Brain microvascular endothelial cell (primary cell): ENCODE data around the gene PAMR1.

Experiments
- DNase-seq: peaks from one replicate; pipeline ENCODE4 v3.0.0-alpha.2; 2020
- H3K27ac ChIP-seq: fragments of 250-450 bp; sonication (Bioruptor Pico); 2 replicates; pipeline ENCODE4 v1.5.1; 2020; ENCODE audit warnings: mild to moderate bottlenecking, moderate library complexity
- H3K27me3 ChIP-seq: fragments of 250-450 bp; sonication (Bioruptor Pico); replicated peaks from 2 replicates; pipeline ENCODE4 v1.5.1; 2020; ENCODE audit warnings: mild to moderate bottlenecking
- H3K36me3 ChIP-seq: fragments of 250-450 bp; sonication (Bioruptor Pico); replicated peaks from 2 replicates; pipeline ENCODE4 v1.5.1; 2020; ENCODE audit warnings: mild to moderate bottlenecking
- H3K4me3 ChIP-seq: 2 replicates; pipeline ENCODE4 v1.5.1; 2011; ENCODE audit warnings: low read depth, mild to moderate bottlenecking, control low read depth, low read length, moderate library complexity
- in situ Hi-C: cut with HindIII; loops from 2 replicates; pipeline ENCODE4 v1.10.0; 2017; ENCODE audit warnings: low sequenced_read_pairs, low pct_ligation_motif_present
- TF ChIP-seq, protein P1 (sequence below): IDR thresholded peaks from 2 replicates; pipeline ENCODE4 v1.5.1; 2011; ENCODE audit warnings: low read depth, mild to moderate bottlenecking, moderate library complexity, low read length, control low read depth, inconsistent platforms; ENCODE audit errors: missing control alignments

The PAMR1 gene

DNA sequence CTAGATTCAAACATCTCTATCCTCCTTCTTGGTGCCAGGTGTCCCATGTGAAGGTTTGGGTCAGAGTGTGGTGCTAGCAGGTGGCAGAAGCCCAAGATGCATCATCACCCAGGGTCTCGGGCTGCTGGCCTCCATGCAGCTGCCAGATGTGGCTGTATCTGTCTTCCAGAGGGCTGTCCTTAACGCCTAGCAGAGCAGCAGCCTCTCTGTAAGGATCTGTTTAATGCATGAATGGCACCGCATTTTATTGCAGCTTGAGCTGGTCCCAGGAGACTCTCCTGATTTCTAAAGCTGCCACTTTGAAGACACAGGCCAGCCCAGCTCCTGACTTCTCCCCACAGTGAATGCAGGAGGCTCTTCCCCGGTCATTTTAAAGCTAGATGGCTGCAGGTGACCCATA lies 132.3 kb downstream of the PAMR1 start:
- Histone ChIP-seq H3K27me3 (no peaks in the 10 kb centered on the region), H3K4me3 (no peak overlapping the region), H3K27ac (no peak overlapping the region), H3K36me3 (no peaks in the 10 kb centered on the region)
- DNase-seq, result no peak
- TF ChIP-seq, protein P1, sequence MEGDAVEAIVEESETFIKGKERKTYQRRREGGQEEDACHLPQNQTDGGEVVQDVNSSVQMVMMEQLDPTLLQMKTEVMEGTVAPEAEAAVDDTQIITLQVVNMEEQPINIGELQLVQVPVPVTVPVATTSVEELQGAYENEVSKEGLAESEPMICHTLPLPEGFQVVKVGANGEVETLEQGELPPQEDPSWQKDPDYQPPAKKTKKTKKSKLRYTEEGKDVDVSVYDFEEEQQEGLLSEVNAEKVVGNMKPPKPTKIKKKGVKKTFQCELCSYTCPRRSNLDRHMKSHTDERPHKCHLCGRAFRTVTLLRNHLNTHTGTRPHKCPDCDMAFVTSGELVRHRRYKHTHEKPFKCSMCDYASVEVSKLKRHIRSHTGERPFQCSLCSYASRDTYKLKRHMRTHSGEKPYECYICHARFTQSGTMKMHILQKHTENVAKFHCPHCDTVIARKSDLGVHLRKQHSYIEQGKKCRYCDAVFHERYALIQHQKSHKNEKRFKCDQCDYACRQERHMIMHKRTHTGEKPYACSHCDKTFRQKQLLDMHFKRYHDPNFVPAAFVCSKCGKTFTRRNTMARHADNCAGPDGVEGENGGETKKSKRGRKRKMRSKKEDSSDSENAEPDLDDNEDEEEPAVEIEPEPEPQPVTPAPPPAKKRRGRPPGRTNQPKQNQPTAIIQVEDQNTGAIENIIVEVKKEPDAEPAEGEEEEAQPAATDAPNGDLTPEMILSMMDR, result no peak
- in situ Hi-C loops, result loop anchor here (25.0 kb wide), 1 partner anchor 456 kb away; no protein-coding TSS in a partner anchor

GRCh38 chr11:35391922-35392688 lies 133.3 kb downstream of the PAMR1 start:
- H3K36me3 ChIP-seq, result no peaks in the 10 kb centered on the region
- H3K27ac ChIP-seq, result no peak overlapping the region
- in situ Hi-C loops, result loop anchor here (25.0 kb wide), 1 partner anchor 455 kb away; no protein-coding TSS in a partner anchor
- peak; percentile 81 for DNase-seq
- no peaks in the 10 kb centered on the region for H3K27me3 ChIP-seq
- H3K4me3 ChIP-seq, result no peak overlapping the region
- TF ChIP-seq, protein P1, result peak; percentile 92

DNA sequence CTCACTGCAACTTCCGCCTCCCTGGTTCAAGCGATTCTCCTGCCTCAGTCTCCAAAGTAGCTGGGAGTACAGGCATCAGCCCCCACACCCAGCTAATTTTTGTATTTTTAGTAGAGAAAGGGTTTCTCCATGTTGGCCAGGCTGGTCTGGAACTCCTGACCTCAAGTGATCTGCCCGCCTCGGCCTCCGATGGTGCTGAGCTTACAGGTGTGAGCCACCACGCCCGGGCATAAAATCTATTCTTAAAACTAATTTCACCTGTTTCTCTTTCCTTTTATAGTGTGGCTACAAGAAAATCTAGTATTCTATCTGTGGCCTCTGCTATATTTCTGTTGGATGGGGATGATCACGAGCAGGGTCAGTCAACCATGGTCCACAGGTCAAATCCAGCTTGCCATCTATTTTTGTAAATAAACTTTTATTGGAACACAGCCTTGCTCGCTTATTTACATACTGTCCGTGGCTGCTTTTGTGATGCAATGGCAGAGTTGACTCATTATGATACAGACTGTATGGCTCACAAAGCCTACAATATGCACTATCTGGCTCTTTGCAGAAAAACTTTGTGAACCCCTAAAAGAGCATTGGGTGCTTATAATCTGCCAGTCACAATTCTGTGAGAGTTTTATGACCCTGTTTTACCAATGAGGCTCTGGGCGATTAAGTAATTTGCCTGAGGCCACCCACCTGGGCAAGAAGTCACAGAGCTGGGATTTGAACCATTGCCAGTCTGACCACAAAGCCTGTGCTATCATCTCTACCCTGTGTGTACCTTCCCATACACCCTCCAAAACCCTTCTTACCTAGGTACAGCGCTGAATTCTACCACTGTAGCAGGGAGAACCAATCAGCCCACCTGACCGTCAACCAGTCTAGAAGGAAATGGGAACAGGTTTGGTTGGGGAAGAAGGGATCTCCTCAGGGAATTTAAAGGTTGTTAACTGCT lies 134.4 kb downstream of the PAMR1 start:
- TF ChIP-seq, protein P1, result no peak
- no peaks in the 10 kb centered on the region for H3K36me3 ChIP-seq
- no peak overlapping the region for H3K27ac ChIP-seq
- in situ Hi-C loops, result loop anchor here (25.0 kb wide), 1 partner anchor 454 kb away; no protein-coding TSS in a partner anchor
- peak; percentile 76 for DNase-seq
- no peaks in the 10 kb centered on the region for H3K27me3 ChIP-seq
- no peak overlapping the region for H3K4me3 ChIP-seq

DNA sequence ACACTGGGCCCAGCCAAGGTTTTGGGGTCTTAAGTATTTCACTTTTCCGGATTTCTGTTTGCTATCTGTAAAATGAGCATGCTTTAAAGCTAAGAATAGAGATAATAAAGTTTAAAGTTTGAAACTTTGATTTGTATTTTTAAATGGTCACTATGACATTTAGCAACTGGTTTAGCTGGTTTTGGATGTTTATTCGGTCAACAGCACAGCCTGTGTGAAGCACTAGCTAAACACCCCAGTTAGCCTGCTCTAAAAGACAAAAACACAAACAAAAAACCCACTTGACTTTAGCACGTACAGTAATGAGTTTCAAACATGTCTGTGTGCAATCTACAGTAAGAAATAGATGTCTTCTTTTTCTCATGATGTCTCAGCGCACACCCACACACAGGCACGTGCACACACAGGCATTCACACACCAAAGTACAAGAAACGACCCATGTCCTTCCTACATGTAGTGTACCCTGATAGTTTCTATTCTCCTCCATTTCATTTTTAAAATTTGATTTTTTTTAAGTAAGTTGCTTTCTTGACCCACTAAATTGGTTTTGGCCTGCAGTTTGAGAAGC lies 135.4 kb downstream of the PAMR1 start:
- Histone ChIP-seq H3K4me3 (no peak overlapping the region), H3K27ac (no peak overlapping the region), H3K36me3 (no peaks in the 10 kb centered on the region), H3K27me3 (no peaks in the 10 kb centered on the region)
- TF ChIP-seq, protein P1, result no peak
- in situ Hi-C loops, result loop anchor here (25.0 kb wide), 1 partner anchor 453 kb away; no protein-coding TSS in a partner anchor
- no peak for DNase-seq

DNA sequence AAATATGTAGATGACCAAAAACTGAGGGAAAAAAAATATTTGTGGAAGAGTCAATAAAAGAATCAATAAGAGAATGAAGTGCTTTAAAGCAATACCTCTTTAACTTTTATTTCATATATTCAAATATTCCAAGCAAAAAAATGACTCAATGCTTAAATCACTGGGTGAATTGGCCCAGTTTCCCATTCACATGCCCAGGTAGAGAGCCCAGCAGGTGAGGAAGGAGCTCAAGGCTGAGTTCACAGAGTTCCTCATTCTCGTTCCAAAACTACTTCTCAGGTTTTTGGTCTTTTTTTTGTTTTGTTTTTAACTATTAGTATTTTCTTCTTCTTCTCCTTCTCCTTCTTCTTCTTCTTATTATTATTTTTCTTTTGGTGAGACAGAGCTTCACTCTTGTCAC lies 136.3 kb downstream of the PAMR1 start:
- Histone ChIP-seq H3K27me3 (no peaks in the 10 kb centered on the region), H3K27ac (no peak overlapping the region), H3K4me3 (no peak overlapping the region), H3K36me3 (no peaks in the 10 kb centered on the region)
- TF ChIP-seq, protein P1, result no peak
- in situ Hi-C loops, result loop anchor here (25.0 kb wide), 1 partner anchor 452 kb away; no protein-coding TSS in a partner anchor
- DNase-seq, result no peak
